Stimulated activated CD4-positive, alpha-beta T cell treated with anti-CD3 and anti-CD28 coated beads, TNF-alpha, amount 100 ng/mL, for 24 hours (primary cell): ENCODE measurements around the gene ASPSCR1.

ENCODE experiments used
- DNase-seq, 3 experiments: peaks; one replicate each; pipeline ENCODE4 v3.0.0-alpha.2; 2020; ENCODE audit warnings: low read depth in 3 of 3

The ASPSCR1 gene

GRCh38 chr17:82012640-82013295, 35.3 kb downstream of the ASPSCR1 start:
- DNase-seq = no peak

- DNase-seq = no peak
Observed at GRCh38 chr17:82013341-82013740, 35.9 kb downstream of the ASPSCR1 start.

GRCh38 chr17:82013772-82014321, 36.4 kb downstream of the ASPSCR1 start:
- no peak for DNase-seq

- DNase-seq = no peak
Observed at GRCh38 chr17:82014432-82014831, 37.0 kb downstream of the ASPSCR1 start.

- DNase-seq = no peak
Observed at GRCh38 chr17:82014971-82015310, 37.5 kb downstream of the ASPSCR1 start.

- DNase-seq = no peak
Observed at GRCh38 chr17:82015311-82015971, 38.0 kb downstream of the ASPSCR1 start.

- no peak for DNase-seq
Observed at GRCh38 chr17:82016061-82016874, 38.8 kb downstream of the ASPSCR1 start.

GRCh38 chr17:82016875-82017459, 39.5 kb downstream of the ASPSCR1 start:
- DNase-seq = no peak

- DNase-seq = no peak
Observed at GRCh38 chr17:82017612-82018151, 40.3 kb downstream of the ASPSCR1 start.

- DNase-seq = no peak
Observed at GRCh38 chr17:82018152-82018988, 40.9 kb downstream of the ASPSCR1 start.

GRCh38 chr17:82018989-82019689, 41.7 kb downstream of the ASPSCR1 start:
- DNase-seq = no peak

- DNase-seq = peak in 2 of 3 experiments; percentile 54 to 74
Observed at GRCh38 chr17:82019690-82020571, 42.5 kb downstream of the ASPSCR1 start.

- no peak for DNase-seq
Observed at GRCh38 chr17:82020572-82021106, 43.2 kb downstream of the ASPSCR1 start.

- peak in 1 of 3 experiments; percentile 56 for DNase-seq
Observed at GRCh38 chr17:82021107-82021899, 43.9 kb downstream of the ASPSCR1 start.

- no peak for DNase-seq
Observed at GRCh38 chr17:82021900-82022309, 44.5 kb downstream of the ASPSCR1 start.

- no peak for DNase-seq
Observed at GRCh38 chr17:82022310-82022980, 45.0 kb downstream of the ASPSCR1 start, which contains the start of gene CENPX. CENPX (minus strand) TSS chr17:82022878; CDS start chr17:82022861, 17 bp downstream.

- peak; percentile 99 to 100 (median 100) for DNase-seq
Observed at GRCh38 chr17:82022981-82023446, 45.6 kb downstream of the ASPSCR1 start, which contains the start of gene LRRC45. LRRC45 (plus strand) TSS chr17:82023305; CDS start chr17:82023644, 339 bp downstream.
